NCI-H748 (cell line): ENCODE measurements around the gene IL20RB.

ENCODE experiments used
- DNase-seq: peaks from one replicate; lab custom pipeline; 2025; ENCODE audit not compliant: unreplicated experiment; lab: John Stamatoyannopoulos, UW

IL20RB gene

DNA sequence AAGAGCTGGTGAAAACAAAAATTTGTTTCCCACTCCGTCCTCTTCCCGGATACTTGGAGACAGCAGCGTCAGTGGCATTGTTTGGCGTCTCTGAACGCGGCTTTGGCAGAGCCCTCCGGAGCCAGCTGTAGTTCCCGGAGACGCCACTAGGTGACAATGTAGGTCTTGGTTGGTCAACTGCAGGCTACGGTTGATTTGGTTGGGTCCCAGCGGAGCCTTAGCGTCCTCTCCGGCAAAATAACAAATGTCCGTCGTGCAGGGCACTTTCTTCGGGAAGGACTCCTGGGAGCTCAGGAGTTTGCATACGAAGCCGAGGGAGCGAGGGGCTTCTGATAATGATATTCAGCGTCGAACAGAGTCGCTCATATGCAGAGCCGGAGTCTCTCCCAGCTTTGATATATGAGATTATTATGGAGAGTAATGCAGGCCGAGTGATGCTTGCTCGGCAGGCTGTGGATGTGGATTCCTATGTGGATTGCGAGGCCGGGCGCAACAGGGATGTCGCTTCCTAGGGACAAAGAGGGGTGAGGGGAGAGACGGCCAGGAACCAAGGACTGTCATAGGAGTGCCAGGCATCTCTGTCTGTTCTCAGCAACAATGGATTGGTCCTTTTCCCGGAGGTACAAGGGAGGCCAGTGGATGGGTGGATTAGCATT, 74.8 kb downstream of the IL20RB start:
- DNase-seq, result peak; percentile 83

GRCh38 chr3:137035631-137036030, 77.8 kb downstream of the IL20RB start:
- no peak for DNase-seq

DNA sequence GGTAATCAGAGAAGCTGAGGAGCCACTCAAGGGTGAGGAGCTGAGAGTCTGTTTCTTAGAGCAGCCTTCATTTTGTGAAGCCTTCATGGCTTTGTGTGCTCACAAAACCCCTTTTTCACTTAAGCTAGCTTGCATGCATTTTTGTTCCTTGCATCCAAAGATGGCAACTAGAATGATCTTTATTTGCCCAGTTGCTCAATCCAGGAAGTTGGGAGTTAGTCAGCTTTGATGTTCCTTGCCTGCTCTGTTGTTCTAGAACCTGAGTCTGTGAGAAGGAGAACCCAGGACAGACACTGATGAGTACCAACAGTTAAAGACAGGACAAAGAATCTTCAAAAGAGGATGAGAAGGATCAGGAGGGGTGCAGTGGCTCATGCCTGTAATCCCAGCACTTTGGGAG, 81.8 kb downstream of the IL20RB start:
- no peak for DNase-seq

GRCh38 chr3:137041251-137041650, 83.5 kb downstream of the IL20RB start:
- DNase-seq, result no peak

- no peak for DNase-seq
These were observed 83.9 kb downstream of the IL20RB start for GRCh38 chr3:137041686-137042085.

GRCh38 chr3:137046747-137047146, 89.0 kb downstream of the IL20RB start:
- no peak for DNase-seq

DNA sequence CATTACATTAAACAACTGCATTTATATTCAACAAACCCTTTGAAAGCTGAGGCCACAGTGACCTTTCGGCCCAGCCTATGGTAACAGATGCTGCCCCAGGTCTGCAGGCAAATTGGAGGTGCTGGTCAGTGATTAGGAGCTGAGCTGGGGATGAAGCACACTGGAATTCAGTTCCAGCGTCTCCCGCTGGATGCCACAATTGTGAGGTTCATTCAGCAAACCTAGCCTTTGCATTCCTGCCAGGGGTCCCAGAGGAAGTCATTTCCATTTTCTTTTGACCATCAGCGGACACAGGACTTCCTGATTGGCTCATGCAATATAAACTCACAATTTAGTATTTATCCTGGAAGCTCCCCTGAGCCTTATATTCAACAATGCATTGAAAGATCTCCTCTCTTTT, 89.5 kb downstream of the IL20RB start:
- DNase-seq, result no peak

- no peak for DNase-seq
These were observed 92.5 kb downstream of the IL20RB start for GRCh38 chr3:137050281-137050680.

- DNase-seq, result no peak
These were observed 94.5 kb downstream of the IL20RB start for GRCh38 chr3:137052298-137052697.
